Bronchus fibroblast of lung (primary cell): ENCODE measurements around the gene PTPN5. TPM values are rescaled to one million over a fixed set of nuclear protein-coding genes. Genes with fewer than 3 reads are reported as not detected.

Source experiments
- total RNA-seq: library from RNA; depleted of rRNA; stranded (reverse); fragments of >200 nt; gene quantifications from 2 replicates; pipeline ENCODE4 v1.2.3, GENCODE V29; 2015

Gene PTPN5
- not detected in 2 replicates for total RNA-seq

DNA sequence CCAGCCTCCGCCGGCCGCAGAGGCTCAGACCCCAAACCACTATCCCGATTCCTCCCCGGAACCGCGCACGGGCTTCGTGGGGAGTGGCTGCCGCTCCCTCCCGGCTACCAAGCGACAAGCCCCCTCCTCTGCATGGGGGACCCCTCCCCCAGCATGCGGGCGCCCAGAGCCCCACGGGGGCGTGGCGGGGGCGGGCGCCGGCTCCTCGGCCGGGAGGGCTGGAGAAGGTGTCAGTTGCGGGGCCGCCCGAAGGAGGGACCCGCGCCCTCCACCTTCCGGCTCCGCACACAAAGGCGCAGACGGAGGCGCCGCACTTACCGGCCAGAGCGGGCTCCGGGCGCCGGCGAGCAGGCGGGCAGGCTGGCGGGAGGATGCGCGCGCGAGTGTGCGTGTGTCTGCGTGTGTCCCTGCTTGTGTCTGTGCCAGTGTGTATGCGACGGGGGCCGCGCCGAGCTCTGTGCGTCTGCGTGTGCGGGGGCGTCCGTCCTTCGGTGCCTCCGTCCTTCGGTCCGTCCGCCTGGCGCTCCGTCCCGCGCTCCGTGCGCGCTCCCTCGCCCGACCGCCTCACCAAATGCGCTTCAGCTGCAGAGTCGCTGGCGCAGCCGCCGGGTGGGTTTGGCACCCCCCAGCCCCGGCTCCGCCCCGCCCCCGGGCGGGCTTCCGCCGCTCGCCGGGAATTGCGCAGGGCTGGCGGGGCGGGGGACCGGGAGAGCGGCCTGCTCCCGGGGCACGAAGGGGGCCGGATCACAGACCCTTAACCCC lies at the start of gene PTPN5:
PTPN5 (minus strand) TSS at position 592 of the 762 bp plus-strand sequence. CDS start 19,840 bp downstream, outside the sequence.

DNA sequence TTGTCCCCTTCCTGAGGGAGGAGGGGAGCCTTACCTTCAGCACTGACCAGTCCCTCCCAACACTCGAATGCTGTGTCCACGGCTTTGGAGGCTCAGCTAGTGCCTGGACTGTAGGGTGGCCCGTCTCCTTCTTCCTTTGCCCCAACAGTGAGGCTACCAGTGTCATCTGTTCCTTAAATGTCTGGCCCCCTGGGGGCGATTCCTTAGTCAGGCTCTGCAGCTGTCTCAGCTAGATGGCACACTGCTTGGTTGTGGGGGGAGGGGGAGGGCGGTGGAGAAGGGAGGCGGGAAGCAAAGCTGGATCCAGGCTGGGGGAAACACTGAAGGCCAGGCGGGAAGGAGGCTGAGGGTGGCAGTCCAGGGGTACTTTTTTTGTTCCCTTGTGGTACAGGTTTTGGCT lies 65.6 kb downstream of the PTPN5 start, which contains the start of gene IGSF22:
IGSF22 (minus strand) TSS at position 149 of the 400 bp plus-strand sequence. CDS start 1,952 bp downstream, outside the sequence.

DNA sequence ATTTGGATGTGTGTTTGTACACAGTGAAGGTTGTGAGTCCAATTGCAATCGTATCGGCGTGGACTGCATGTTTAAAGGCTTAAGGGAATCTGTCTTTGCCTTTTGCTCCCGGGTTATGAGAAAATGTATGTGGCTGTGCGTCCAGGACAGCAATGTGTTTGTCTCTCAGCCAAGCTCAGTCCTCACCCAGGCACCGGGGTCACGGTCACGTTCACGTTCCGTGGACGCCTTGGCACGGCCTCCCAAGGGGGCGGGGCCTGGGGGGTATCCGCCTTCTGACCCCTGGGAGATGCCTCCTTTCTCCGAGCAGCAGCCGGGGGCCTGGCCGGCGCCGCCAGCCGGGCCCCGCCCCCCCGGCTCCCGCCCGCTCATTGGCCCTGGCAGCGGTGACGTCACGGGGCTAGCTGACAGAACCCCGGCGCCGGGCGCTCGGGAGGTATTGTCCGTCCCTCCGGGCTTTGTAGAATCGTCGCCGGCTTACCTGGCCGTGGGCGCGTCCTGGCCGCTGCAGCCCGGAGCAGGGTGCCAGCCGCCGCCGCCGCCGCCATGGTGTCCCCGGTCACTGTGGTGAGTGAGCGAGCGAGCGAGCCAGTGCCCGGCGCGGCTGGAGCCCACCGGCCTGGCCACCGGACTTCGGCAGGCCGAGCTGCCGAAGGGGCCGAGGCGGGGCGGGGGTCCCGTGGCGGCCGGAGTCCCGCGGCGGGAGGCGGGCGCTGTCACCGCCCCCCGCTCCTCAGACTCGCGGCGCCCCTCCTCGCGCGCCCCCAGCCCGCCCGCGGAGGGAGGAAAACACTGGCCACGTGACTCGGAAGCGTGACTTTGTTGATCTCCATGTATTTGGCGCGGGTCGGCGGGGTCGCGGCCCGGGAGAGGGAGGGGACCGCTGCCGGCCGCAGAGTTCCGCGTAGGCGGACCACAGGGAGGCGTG lies 93.0 kb downstream of the PTPN5 start, which contains the start of gene TMEM86A:
TMEM86A (plus strand) TSS at position 439 of the 928 bp plus-strand sequence; CDS start at position 547, 108 bp downstream.

Other genes starting within 250 kb of the PTPN5 start
- 19.5 and 22.2 TPM in 2 replicates for gene UEVLD, start 203.1 kb downstream of the PTPN5 start, total RNA-seq
- 0.34 TPM in 1 of 2 replicates, not detected in the other for gene MISFA, start 192.0 kb downstream of the PTPN5 start, total RNA-seq
- gene SPTY2D1, start 157.5 kb downstream of the PTPN5 start, total RNA-seq: 10.0 and 11.1 TPM in 2 replicates
- gene TMEM86A, start 93.0 kb downstream of the PTPN5 start, total RNA-seq: 0.45 and 0.50 TPM in 2 replicates
- under 0.01 TPM in 1 of 2 replicates, not detected in the other for gene IGSF22, start 65.6 kb downstream of the PTPN5 start, total RNA-seq
- gene MRGPRX1, start 147.6 kb upstream of the PTPN5 start, total RNA-seq: not detected in 2 replicates